Erythroblast (primary cell): ENCODE results near the gene ZNF319.
"Not testable (repeated sequence)": the region's sequence is repeated elsewhere in the genome, so short reads cannot be mapped to it uniquely, and the experiment has no call there.

Experiments used
- DNase-seq, 2 experiments: peaks; one replicate each; lab custom pipeline; 2025; lab: John Stamatoyannopoulos, UW
- GATA1 ChIP-seq: IDR thresholded peaks from 2 replicates; pipeline ENCODE4 v1.6.1; 2011; ENCODE audit warnings: low read depth, mild to moderate bottlenecking, control low read depth, low read length, moderate library complexity
- POLR2A ChIP-seq: IDR thresholded peaks from 2 replicates; pipeline ENCODE4 v1.6.1; 2011; ENCODE audit warnings: mild to moderate bottlenecking, low read length

The ZNF319 gene

DNA sequence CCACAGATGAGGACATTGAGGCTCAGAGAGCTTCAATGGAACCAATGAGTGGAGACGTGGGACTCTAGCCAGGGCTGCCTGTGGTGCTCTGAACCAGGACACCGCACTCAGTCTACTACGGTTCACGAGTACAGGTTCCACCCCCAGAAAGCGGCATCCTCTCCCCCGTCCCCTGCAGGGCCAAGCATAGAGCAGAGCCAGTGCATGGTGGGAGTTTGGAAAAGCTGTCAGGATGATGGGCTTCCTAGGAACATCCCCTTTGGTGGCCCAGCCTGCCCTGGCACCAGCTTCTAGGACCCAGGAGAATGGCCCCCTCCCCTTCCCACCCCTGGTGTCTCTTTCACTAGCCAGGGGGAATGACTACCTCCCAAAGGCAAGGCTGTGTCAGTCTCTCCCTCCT is 8.4 kb downstream of the ZNF319 start:
- no peak for TF ChIP-seq GATA1
- TF ChIP-seq POLR2A = no peak
- DNase-seq = no peak

DNA sequence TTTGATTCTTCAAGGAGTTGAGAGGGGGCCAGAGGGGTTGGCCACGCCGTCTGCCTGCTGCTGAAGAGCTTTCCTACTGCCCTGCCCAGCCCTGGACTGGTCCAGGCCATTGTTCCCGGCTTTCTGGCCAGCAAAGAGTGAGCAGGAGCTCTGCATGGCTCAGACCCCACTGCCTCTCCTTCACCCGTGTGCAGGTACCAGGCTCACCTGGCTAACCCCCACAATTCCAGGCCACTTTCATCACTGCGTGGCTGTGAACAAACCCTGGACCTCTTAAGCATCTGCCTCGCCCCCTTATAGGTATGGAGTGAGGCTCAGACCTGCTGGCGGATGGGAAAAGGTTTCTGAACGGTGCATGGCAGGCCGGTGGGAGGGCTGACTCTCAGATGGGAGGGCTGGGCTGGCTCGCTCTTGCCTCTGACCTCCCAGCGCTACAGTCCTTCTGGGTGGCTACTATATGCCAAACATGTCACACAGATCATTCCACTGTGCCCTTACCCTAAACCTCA is 8.9 kb downstream of the ZNF319 start:
- DNase-seq = no peak
- TF ChIP-seq POLR2A (no peak), GATA1 (no peak)

DNA sequence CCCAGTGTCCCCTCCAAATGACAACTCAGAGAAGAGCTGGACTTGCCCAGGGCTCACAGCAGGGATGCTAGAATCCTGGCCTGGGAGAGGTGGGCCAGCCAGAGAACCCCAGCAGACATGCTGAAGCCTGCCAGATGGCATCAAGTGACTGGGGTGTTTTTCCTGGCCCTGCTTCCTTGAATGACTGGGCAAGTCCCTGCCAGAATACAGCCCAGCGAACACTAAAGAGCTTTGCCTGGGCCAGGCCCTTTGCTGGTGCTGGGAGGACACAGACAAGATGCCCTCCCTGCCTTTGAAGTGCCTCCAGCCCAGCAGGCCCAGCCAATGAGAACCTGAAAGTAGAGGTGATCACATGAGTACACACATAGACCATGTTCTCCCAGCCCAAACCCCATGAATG is 11.5 kb downstream of the ZNF319 start:
- TF ChIP-seq POLR2A (no peak), GATA1 (no peak)
- DNase-seq = no peak

DNA sequence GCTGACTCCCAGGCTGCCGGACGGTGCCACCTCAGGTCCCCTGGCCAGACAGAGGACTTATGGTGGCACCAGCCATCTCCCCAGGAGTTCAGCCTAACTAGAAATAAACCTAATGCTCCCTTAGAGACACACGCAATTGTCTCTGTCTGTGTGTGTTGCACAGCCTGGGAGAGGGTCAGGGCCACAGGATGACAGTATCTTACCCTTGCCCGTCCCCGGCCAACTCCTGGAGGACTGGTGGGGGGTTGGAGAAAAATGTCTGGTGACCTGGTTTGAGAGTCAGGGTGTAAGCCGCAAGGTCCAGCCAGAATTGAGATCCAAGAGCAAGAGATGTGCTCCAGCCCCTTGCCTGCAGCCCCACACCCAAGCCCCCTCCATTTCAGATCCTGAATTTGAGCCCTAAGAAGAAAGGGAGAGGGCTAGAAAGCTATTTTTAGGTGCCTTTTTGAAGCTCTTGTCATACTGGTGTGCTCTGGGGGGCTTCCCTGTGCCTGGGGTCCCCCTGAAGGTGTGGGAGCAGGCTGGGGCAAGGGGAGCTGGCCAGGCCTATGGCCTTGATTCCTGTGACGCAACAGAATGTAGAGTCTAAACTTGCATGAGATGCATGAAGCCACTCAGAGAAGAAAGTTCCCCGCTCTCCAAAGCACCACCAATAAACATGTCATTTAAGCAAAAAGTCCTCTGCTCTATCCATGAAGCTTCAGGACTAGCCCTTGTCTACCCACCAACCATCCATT is 12.9 kb downstream of the ZNF319 start:
- TF ChIP-seq POLR2A (no peak), GATA1 (no peak)
- no peak for DNase-seq

DNA sequence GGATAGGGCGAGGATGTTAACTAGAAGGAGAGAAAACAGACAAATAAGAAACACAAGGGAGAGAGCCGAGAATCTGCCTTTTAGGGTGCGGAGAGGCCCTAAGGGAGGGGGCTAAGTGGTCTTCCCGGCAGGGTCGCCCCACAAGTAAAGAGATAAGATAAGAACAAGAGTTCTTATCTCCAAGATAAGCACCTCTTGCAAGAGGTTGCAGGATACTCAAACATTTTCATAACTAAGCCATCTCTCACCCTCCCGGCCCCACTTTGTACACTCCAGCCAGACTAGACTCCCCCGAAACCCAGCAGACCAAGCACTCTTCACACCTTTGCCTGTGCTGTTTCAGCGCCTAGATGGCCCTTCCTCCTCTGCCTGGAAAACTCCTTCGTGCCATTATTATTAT is 14.3 kb downstream of the ZNF319 start:
- no peak for DNase-seq
- TF ChIP-seq POLR2A = no peak
- TF ChIP-seq GATA1 = no peak

DNA sequence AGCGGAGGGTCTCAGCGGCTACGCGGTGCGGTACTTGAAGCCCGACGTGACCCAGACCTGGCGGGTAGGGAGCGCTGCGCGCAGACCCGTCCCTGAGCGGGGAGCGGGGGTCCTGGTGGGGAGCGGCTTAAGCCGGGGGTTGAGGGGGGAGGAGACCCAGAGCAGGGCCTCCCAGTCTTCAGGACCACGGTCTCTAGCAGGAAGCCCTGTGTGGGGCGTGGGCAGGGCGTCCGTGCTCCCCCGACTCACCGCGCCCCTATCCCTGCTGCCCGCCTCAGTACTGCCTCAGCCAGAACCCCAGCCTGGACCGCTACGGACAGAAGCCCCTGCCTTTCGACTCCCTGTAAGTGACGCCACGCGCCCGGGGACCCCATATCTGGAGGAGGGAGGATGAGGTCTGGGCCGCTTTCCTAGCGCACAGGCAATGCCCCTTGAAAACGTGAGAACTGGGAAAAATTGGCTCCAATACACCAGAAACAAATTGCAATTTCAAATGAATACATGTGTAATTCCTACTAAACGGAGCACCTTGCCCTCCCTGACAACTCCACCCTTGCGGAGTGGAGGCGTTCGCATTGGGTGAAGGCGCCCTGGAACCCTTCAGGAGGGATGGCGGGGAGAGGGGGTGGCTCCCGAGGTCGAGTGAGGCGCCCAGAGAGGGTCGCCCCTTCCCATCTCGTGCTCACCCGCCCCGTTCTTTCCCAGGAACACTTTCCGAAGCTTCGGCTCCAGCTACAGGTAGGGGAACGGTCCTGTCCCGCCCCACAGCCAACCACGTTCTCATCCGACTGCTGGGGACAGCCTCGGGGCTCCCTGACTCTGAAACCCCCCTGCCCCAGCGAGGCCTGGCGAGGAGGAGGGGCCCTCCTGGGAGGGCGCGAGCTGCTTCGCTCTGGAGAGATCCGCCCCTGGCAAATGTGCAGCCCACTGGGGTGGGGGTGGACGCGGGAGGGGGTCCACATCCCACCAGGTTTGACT is 15.0 kb downstream of the ZNF319 start:
- TF ChIP-seq POLR2A (no peak), GATA1 (no peak)
- no peak for DNase-seq

DNA sequence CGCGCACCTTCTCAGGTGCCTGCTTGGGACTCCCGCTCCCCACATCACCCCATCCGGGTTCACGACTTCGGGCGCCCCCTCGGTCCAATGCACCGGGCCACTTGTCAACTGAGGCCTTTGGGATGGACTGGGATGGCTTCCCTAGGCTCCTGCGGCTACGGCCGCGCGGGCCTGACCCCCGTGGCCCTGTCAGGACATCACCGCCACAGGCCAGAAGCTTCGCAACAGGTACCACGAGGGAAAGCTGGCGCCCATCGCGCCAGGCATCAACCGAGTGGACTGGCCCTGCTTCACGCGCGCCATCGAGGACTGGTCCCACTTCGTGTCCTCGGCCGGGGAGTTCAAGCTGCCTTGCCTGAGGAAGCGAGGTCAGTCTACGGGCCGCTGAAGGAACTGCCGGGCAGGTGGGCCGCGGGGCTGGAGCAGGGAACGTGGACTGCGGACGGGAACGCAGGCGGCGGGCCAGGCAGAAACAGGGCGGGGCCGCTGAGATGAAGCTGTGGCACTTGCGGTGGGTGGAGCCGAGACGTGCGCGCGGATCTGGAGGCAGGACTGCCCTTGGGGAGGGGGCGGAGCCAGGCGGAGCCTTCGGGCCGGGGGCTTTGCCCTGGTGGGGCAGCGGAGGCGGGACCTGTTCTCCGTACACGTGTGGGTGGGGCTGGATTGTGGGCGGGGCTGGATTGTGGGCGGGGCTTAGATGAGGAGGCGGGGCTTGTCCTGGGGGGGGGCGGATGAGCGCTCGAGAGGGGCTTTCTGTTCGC is 15.8 kb downstream of the ZNF319 start:
- peak; percentile 87 to 88 for DNase-seq
- TF ChIP-seq POLR2A (no peak), GATA1 (no peak)

DNA sequence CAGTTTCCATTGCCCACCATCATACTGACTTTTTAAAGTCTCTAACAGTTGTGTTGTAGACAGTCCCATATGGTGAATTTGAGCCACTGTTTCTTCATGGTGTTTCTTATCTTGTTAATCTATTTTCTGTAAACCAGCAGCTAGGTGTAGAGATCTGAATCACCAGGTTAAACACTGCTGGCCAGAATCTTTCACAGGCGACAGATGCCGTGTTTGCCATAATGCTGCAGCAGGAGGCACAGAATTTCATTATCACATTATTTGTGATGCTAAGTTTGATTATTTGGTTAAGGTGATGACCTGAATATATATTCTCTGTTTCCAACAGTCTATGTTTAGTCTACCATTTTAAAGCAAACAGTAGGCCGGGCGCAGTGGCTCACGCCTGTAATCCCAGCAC is 18.1 kb downstream of the ZNF319 start:
- TF ChIP-seq POLR2A (no peak), GATA1 (no peak)
- no peak for DNase-seq

DNA sequence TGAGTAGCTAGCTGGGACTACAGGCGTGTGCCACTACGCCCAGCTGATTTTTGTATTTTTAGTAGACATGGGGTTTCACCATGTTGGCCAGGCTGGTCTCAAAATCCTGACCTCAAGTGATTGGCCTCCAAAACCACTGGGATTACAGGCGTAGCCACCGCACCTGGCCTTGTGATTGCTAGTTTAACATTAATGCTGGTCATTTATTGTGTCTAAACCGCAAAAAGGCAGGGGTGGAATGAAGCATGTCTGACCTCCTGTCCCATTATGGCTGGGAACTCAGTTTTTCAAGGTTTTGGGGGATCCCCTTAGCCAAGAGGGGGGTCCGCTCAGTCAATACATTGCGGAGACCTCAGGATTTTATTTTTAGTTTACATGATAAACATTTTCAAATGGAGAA is 18.8 kb downstream of the ZNF319 start:
- TF ChIP-seq POLR2A (no peak), GATA1 (no peak)

DNA sequence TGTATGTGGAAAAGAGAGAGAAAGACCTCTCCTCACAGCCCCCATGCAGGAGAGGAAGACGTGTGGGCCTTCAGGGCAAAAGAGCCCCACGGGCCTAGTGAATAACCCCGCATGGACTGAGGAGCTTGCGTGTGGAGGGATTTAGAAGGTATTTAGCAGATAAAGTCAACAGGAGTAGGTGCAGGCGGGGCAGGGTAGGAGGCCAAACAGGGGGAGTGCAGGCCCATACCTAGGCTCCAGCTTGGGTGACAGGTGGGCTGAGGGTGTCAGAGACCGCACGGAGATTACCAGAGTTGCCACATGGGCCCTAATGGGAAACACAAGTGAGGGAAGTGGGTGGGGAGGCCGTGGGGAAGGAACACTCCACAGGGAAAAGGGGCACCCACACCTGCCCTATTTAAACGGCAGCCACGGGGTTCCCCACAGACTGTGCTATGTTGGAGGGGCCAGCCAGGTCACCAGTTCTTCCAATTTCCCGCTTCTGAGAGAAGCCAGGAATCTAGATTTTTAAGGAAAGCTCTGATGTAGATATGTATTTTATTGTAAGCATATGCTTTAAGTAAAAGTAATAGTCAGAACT is 21.4 kb downstream of the ZNF319 start:
- no peak for DNase-seq
- TF ChIP-seq POLR2A (no peak), GATA1 (no peak)

More for the DNA sequence above, 18.8 kb downstream of the ZNF319 start:
- no peak for DNase-seq

DNA sequence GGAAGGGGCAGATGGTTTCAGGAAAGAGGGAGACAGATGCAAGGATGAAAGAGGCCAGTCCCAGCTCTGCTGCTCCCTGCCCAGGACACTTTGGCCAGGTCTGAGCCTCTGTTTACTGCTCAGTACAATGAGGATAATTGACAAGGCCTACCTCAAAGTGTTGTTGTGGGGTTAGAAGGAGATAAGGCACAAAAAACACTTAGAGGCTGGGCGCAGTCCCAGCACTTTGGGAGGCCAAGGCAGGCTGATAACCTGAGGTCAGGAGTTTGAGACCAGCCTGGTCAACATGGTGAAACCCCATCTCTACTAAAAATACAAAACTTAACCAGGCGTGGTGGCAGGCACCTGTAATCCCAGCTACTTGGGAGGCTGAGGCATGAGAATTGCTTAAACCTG is 22.4 kb downstream of the ZNF319 start:
- not testable (repeated sequence) for DNase-seq

DNA sequence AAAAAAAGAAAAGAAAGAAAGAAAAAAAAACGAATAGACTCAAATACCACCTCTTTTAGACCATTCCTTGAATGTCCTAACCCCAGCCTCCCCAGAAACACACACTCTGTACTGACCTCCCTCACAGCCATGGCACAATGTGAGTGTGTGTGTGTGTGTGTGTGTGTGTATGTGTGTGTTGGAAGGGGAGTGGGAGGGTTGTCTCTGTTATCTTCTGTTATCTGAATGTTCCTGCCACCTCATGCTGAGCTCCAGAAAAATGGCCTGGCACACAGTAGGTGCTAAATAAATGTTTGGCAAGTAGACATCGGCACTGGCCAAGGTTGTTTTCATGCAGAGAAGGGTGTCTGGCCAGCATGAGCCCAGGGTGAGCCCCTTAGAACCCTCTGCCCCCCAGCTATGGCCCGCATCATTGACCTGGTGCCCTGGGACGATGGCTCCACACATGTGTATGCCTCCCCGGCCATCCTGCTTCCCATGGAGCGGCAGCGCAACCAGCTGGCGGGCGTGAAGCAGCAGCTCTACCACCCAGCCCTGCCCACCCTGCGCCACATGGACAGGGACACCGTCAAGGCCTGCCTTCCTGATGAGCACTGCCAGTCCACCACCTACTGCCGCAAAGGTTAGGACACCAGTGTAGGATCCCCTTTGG is 22.9 kb downstream of the ZNF319 start:
- DNase-seq = peak; percentile 20 to 24
- TF ChIP-seq POLR2A = no peak
- no peak for TF ChIP-seq GATA1

DNA sequence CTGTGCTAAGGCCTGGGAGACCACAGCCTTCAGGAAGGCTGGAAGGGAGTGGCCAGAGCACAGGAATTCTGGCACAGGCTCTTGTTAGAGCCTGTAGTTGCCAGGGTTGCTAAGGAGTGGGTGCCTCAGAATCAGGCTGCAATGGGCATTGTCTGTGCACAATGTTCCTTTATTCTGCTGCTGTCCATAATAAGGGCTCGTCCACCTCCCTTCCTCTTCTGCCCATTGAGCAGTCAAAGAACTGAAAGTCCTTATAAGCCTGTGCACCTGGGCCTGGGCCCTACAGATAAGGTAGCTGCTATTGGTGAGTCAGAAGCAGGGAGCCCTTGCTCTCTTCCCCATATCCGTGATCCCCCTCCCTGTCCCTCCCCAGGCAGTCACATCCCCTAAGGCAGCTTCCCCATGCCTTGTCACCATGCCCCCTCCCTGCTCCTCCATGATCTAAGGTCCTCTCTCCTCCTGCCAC is 24.1 kb downstream of the ZNF319 start:
- DNase-seq = peak; percentile 75 to 85
- TF ChIP-seq POLR2A = no peak
- TF ChIP-seq GATA1 = no peak
